Gastroesophageal sphincter (tissue), 4 donors: ENCODE data around the gene DNASE1L2. TPM values are rescaled to one million over a fixed set of nuclear protein-coding genes. Genes with fewer than 3 reads are reported as not detected.
A peak's percentile ranks its signal among the peaks of the same experiment; 100 is the strongest.
"Not testable (repeated sequence)": the region's sequence is repeated elsewhere in the genome, so short reads cannot be mapped to it uniquely, and the experiment has no call there.

Experiments used
- ATAC-seq: fragments of 150-250 bp; one replicate; pipeline ENCODE4 v1.9.1; 2016; ENCODE audit warnings: mild to moderate bottlenecking, moderate library complexity
- H3K27ac ChIP-seq, 4 donors: fragments of 200-600 bp; sonication (generic) in 3 of 4; 1 replicate in 3 of 4; 2 replicates in 1 of 4; pipeline ENCODE4 v1.5.1; 2016 to 2019
- H3K27me3 ChIP-seq: fragments of 200-600 bp; sonication (generic); one replicate; pipeline ENCODE4 v1.5.1; 2019
- H3K36me3 ChIP-seq, 2 donors: fragments of 200-600 bp; sonication (generic); one replicate each; pipeline ENCODE4 v1.5.1; 2019; ENCODE audit warnings: control low read depth in 1 of 2
- H3K4me1 ChIP-seq, 3 donors: fragments of 200-600 bp; sonication (generic); 1 replicate in 2 of 3; 2 replicates in 1 of 3; pipeline ENCODE4 v1.5.1; 2016 to 2019; ENCODE audit warnings: control low read depth in 2 of 3
- H3K4me3 ChIP-seq, 2 donors: fragments of 200-600 bp; sonication (generic); one replicate each; pipeline ENCODE4 v1.5.1; 2019; ENCODE audit warnings: mild to moderate bottlenecking in 1 of 2, moderate library complexity in 1 of 2
- H3K9me3 ChIP-seq, 3 donors: fragments of 200-600 bp; sonication (generic); one replicate each; pipeline ENCODE4 v1.5.1; 2017 to 2019; ENCODE audit warnings: control low read depth in 2 of 3
- CTCF ChIP-seq, 4 experiments: fragments of 200-600 bp in 2 of 4; fragments of 450-650 bp in 2 of 4; sonication (generic) in 1 of 4; IDR thresholded peaks; one replicate each; pipeline ENCODE4 v1.5.1; 2017 to 2019; ENCODE audit warnings: antibody characterized with exemption in 4 of 4, mild to moderate bottlenecking in 2 of 4, moderate library complexity in 2 of 4
- EP300 ChIP-seq: sonication (generic); formaldehyde crosslinking; IDR thresholded peaks from one replicate; pipeline ENCODE4 v1.6.1; 2017; ENCODE audit warnings: antibody characterized with exemption, mild to moderate bottlenecking
- POLR2A ChIP-seq, 2 donors: fragments of 450-650 bp; IDR thresholded peaks; one replicate each; pipeline ENCODE4 v1.6.1; 2017; ENCODE audit warnings: antibody characterized with exemption in 2 of 2, mild to moderate bottlenecking in 2 of 2, moderate library complexity in 1 of 2
- POLR2AphosphoS5 ChIP-seq: sonication (generic); formaldehyde crosslinking; IDR thresholded peaks from one replicate; pipeline ENCODE4 v1.6.1; 2017; ENCODE audit warnings: antibody characterized with exemption
- WGBS, 2 donors: methylation state at CpG; one replicate each; pipeline ENCODE4 v1.1.5; 2018; ENCODE audit warnings: low coverage in 1 of 2; 5-methylcytosine and 5-hydroxymethylcytosine counted together
- total RNA-seq, 4 donors: library from RNA; depleted of rRNA; stranded (reverse); fragments of >200 nt; gene quantifications; one replicate each; pipeline ENCODE4 v1.1.0, GENCODE V29; 2016

The DNASE1L2 gene
- total RNA-seq, 4 donors from 2014 or later = 0.27 to 1.7 (median 1.1) TPM; not detected in 1

DNA sequence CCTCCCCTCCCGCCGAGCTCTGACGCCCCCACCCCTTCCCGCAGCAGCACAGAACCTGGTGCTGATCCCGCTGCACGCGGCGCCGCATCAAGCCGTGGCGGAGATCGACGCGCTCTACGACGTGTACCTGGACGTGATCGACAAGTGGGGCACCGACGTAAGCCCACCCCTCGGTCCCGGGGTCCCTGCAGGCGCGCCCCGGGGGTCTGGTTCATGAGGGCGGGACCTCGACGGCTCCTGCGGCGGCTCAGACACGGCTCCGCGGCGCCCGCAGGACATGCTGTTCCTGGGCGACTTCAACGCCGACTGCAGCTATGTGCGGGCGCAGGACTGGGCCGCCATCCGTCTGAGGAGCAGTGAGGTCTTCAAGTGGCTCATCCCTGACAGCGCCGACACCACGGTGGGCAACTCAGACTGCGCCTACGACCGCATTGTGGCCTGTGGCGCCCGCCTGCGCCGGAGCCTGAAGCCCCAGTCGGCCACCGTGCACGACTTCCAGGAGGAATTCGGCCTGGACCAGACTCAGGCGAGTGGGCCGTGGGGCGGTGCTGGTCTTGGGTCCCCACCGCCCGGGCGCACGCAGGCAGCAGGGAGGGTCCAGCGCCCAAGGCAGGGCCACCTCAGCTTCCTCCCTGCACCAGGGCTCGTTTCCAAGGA, 1.4 kb downstream of the DNASE1L2 start:
- ATAC-seq = peak; percentile 20
- Histone ChIP-seq H3K27ac (no peak overlapping the region), H3K27me3 (peaks cover 57% of the 10 kb centered on the region), H3K4me3 (peak overlapping the region in 1 of 2 donors; percentile 0), H3K36me3 (peaks cover 0 to 64% of the 10 kb centered on the region in 2 donors), H3K4me1 (peaks cover 6 to 28% (median 17%) of the 10 kb centered on the region in 3 donors), H3K9me3 (no peaks in the 10 kb centered on the region)
- TF ChIP-seq POLR2A (IDR thresholded peaks at IDR 0.05) (no peak), CTCF (IDR thresholded peaks at IDR 0.05) (no peak), EP300 (no peak), POLR2AphosphoS5 (no peak)
- 0% methylated on average over 1 of the region's 65 CpGs; no CpG with 5 or more reads in 1 of the 2 donors for WGBS, 2 donors

- TF ChIP-seq POLR2A (IDR thresholded peaks at IDR 0.05) = no peak
- Histone ChIP-seq H3K4me1 (peaks cover 6 to 28% (median 17%) of the 10 kb centered on the region in 3 donors), H3K9me3 (no peaks in the 10 kb centered on the region), H3K27me3 (peaks cover 51% of the 10 kb centered on the region), H3K4me3 (no peak overlapping the region), H3K27ac (peak overlapping the region in 1 of 4 donors; percentile 18), H3K36me3 (peaks cover 0 to 64% of the 10 kb centered on the region in 2 donors)
- 61 to 80% methylated on average over 1 to 7 of the region's 18 CpGs for WGBS, 2 donors
- ATAC-seq = no peak
Measured at GRCh38 chr16:2238150-2238837, 2.0 kb downstream of the DNASE1L2 start.

DNA sequence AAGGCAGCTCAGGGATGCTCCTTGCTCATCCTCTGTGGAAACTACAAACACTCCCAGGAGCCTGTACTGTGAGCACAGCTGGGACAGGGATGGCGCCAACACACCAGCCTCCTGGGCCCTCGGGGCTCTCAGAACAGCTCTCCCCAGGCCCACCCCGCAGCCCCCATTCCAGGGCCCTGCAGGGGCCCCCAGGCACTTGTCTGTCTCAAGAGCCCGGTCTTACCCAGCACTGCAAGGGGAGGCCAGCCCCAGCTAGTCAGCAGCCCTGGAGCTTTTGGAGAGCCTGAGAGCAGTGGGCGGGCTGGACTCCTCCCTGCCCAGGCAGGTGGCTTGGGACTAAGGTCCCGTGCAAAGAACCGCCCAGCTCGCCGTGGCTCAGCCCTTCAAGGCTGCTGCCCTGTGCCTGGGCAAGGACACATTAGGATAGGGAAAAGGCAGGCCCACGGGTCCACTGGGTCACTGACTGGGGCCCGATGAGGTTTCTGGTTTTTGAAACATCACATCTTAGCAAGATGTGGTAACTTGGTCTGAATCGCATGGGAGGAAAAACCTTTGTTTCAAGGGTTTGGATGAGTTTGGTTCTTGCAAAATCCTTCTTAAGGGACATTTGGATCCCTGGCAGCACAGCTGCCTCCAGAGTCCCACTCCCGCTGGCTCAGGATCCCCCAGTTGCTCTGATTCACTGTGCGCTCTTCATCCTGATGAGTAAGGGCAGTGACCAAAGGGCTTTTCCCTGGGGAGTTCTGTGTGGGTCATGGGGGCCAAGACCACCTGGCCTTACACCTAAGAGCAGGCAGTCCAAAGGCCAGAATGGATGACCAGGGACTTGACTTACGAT, 2.8 kb downstream of the DNASE1L2 start:
- Histone ChIP-seq H3K27me3 (peaks cover 43% of the 10 kb centered on the region), H3K9me3 (no peaks in the 10 kb centered on the region), H3K27ac (peak overlapping the region in 1 of 4 donors; percentile 18), H3K36me3 (peaks cover 0 to 64% of the 10 kb centered on the region in 2 donors), H3K4me3 (no peak overlapping the region), H3K4me1 (peaks cover 6 to 28% (median 17%) of the 10 kb centered on the region in 3 donors)
- ATAC-seq = peak; percentile 15
- TF ChIP-seq EP300 (no peak), POLR2A (IDR thresholded peaks at IDR 0.05) (no peak), CTCF (IDR thresholded peaks at IDR 0.05) (no peak), POLR2AphosphoS5 (no peak)
- WGBS, 2 donors = 77 to 83% methylated on average over 1 to 4 of the region's 15 CpGs

DNA sequence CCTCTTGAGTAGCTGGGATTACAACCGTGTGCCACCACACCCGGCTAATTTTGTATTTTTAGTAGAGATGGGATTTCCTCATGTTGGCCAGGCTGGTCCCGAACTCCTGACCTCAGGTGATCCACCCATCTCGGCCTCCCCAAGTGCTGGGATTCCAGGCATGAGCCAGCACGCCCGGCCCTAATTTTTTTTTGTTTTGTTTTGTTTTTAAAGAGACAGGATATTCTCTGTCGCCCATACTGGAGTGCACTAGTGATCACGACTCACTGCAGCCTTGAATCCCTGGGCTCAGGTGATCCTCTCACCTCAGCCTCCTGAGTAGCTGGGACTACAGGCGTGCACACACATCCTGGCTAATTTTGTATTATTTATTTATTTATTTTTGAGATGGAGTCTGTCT, 4.1 kb downstream of the DNASE1L2 start:
- H3K9me3 ChIP-seq, ATAC-seq, H3K4me3 ChIP-seq, H3K27ac ChIP-seq: not testable (repeated sequence)
- H3K27me3 ChIP-seq = peaks cover 31% of the 10 kb centered on the region
- H3K36me3 ChIP-seq = peaks cover 0 to 64% of the 10 kb centered on the region in 2 donors
- H3K4me1 ChIP-seq = peaks cover 6 to 28% (median 17%) of the 10 kb centered on the region in 3 donors
- 61 to 82% methylated on average over 6 to 9 of the region's 9 CpGs for WGBS, 2 donors

DNA sequence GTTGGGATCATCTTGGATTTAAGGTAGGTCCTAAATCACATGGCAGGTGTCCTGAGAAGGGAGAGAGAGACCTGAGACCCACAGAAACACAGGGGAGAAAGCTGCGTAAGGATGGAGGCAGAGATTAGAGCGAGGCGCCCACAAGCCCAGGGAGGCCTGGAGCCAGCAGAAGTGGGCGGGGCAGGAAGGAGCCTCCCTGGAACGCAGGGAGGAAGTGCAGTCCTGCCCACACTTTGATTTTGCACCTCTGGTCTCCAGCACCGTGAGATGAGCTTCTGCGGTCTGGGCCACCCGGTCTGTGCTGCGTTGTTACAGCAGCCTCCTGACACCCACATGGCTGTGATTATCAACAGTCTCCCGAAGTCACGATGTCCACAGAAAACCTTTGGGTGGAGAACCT, 6.4 kb downstream of the DNASE1L2 start:
- no peak for TF ChIP-seq EP300
- TF ChIP-seq POLR2A (IDR thresholded peaks at IDR 0.05) = no peak
- TF ChIP-seq CTCF (IDR thresholded peaks at IDR 0.05) = no peak
- no peak for ATAC-seq
- H3K9me3 ChIP-seq = no peaks in the 10 kb centered on the region
- H3K36me3 ChIP-seq = peaks cover 0 to 76% of the 10 kb centered on the region in 2 donors
- H3K4me1 ChIP-seq = peaks cover 0 to 8% (median under 1%) of the 10 kb centered on the region in 3 donors
- H3K27me3 ChIP-seq = peaks cover 8% of the 10 kb centered on the region
- WGBS, 2 donors = 67 to 75% methylated on average over 3 to 7 of the region's 11 CpGs
- no peak overlapping the region for H3K27ac ChIP-seq
- no peak overlapping the region for H3K4me3 ChIP-seq
